Measurements from ENCODE around the gene AP5S1.

Gene AP5S1

DNA sequence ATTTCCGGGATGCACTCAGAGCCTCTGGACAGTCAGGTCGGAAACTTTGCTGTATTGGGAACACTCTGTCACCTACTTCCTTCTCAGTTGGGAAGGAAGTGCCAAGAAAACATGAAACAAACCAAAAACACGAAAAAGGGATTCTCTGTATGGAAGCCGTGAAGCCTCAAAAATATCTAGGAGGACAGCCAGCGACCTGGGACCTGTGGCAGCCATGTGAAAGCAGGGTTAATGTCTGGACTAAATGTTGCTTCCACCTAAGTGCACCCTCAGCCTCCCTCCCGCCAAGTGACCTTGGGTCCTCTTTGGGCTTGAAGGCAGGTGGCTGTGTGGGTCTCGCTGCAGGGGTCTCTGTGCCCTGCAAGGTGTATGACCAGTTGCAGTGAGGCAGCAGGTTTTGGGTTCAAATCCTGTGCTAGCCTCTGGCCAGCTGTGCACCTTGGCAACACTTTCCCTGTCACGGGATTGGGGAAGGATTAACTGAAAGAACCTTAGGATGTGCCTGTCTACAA, 27.1 kb downstream of the AP5S1 start:
- TF ChIP-seq GLIS3 (CRISPR knock-in tag; IDR thresholded peaks at IDR 0.05) (no peak), PATZ1 (CRISPR knock-in tag; IDR thresholded peaks at IDR 0.05; ENCODE audit: borderline replicate concordance) (no peak), CSRNP3 (CRISPR knock-in tag; IDR thresholded peaks at IDR 0.05) (no peak), ARNTL (CRISPR knock-in tag; IDR thresholded peaks at IDR 0.05; ENCODE audit: borderline replicate concordance, low read depth) (no peak), ZFP3 (CRISPR knock-in tag; IDR thresholded peaks at IDR 0.05) (no peak), BACH2 (CRISPR knock-in tag; IDR thresholded peaks at IDR 0.05; ENCODE audit: borderline replicate concordance) (no peak), TOX (CRISPR knock-in tag; IDR thresholded peaks at IDR 0.05; ENCODE audit: borderline replicate concordance) (no peak), ESRRG (CRISPR knock-in tag; IDR thresholded peaks at IDR 0.05) (no peak), ZNF8 (CRISPR knock-in tag; IDR thresholded peaks at IDR 0.05) (no peak), SNAI2 (CRISPR knock-in tag; IDR thresholded peaks at IDR 0.05) (no peak), ISL1 (CRISPR knock-in tag; IDR thresholded peaks at IDR 0.05) (no peak)
- TF ChIP-seq, protein P1, sequence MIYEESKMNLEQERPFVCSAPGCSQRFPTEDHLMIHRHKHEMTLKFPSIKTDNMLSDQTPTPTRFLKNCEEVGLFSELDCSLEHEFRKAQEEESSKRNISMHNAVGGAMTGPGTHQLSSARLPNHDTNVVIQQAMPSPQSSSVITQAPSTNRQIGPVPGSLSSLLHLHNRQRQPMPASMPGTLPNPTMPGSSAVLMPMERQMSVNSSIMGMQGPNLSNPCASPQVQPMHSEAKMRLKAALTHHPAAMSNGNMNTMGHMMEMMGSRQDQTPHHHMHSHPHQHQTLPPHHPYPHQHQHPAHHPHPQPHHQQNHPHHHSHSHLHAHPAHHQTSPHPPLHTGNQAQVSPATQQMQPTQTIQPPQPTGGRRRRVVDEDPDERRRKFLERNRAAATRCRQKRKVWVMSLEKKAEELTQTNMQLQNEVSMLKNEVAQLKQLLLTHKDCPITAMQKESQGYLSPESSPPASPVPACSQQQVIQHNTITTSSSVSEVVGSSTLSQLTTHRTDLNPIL (CRISPR knock-in tag; IDR thresholded peaks at IDR 0.05; ENCODE audit: low read depth), result no peak
- ATAC-seq, result no peak

DNA sequence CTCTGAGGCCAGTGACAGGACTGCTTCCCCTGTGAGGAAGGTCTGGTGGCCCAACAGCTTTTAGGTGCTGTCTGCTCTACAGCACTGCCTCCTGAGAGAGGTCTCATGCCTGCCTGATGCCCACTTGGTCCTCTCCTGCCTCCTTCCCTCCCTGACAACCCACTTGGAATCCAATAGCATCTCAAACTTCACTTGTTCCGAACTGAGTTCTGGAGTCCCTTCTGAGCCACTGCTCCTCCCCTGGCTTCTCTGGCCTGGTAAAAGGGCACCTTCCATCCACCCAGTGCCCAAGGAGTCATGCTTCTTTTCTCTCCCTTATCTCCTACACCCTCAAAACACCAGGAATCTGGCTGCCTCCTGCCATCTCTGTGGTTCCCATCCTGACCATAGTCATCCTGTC, 28.2 kb downstream of the AP5S1 start:
- TF ChIP-seq TOX (CRISPR knock-in tag; IDR thresholded peaks at IDR 0.05; ENCODE audit: borderline replicate concordance), result no peak
- TF ChIP-seq RARB (CRISPR knock-in tag; IDR thresholded peaks at IDR 0.05), result no peak
- TF ChIP-seq ZNF8 (CRISPR knock-in tag; IDR thresholded peaks at IDR 0.05), result no peak
- no peak for TF ChIP-seq TCF4 (CRISPR knock-in tag; IDR thresholded peaks at IDR 0.05; ENCODE audit: borderline replicate concordance)
- TF ChIP-seq POU6F1 (CRISPR knock-in tag; IDR thresholded peaks at IDR 0.05; ENCODE audit: borderline replicate concordance, low read depth), result no peak
- no peak for TF ChIP-seq ISL1 (CRISPR knock-in tag; IDR thresholded peaks at IDR 0.05)
- TF ChIP-seq ZC3H10 (CRISPR knock-in tag; IDR thresholded peaks at IDR 0.05), result no peak
- no peak for TF ChIP-seq ARNTL (CRISPR knock-in tag; IDR thresholded peaks at IDR 0.05; ENCODE audit: borderline replicate concordance, low read depth)
- TF ChIP-seq ZNF70 (CRISPR knock-in tag; IDR thresholded peaks at IDR 0.05), result no peak
- TF ChIP-seq ZFP3 (CRISPR knock-in tag; IDR thresholded peaks at IDR 0.05), result no peak
- TF ChIP-seq CSRNP3 (CRISPR knock-in tag; IDR thresholded peaks at IDR 0.05), result no peak
- TF ChIP-seq, protein P1 (CRISPR knock-in tag; IDR thresholded peaks at IDR 0.05; ENCODE audit: low read depth), result no peak
- TF ChIP-seq CSDC2 (CRISPR knock-in tag; IDR thresholded peaks at IDR 0.05), result no peak
- TF ChIP-seq SNAI2 (CRISPR knock-in tag; IDR thresholded peaks at IDR 0.05), result no peak
- no peak for ATAC-seq

- peak; percentile 24; the same call in 2 of the 3 replicates for ATAC-seq
- TF ChIP-seq CSDC2 (CRISPR knock-in tag; IDR thresholded peaks at IDR 0.05), result no peak
- TF ChIP-seq ISL1 (CRISPR knock-in tag; IDR thresholded peaks at IDR 0.05), result no peak
- TF ChIP-seq OSR1 (CRISPR knock-in tag; IDR thresholded peaks at IDR 0.05), result no peak
- TF ChIP-seq ZFP30 (CRISPR knock-in tag; IDR thresholded peaks at IDR 0.05), result no peak
- TF ChIP-seq POU6F1 (CRISPR knock-in tag; IDR thresholded peaks at IDR 0.05; ENCODE audit: borderline replicate concordance, low read depth), result no peak
- no peak for TF ChIP-seq TOX (CRISPR knock-in tag; IDR thresholded peaks at IDR 0.05; ENCODE audit: borderline replicate concordance)
- TF ChIP-seq ZNF70 (CRISPR knock-in tag; IDR thresholded peaks at IDR 0.05), result no peak
- no peak for TF ChIP-seq ZNF8 (CRISPR knock-in tag; IDR thresholded peaks at IDR 0.05)
- TF ChIP-seq BACH2 (CRISPR knock-in tag; IDR thresholded peaks at IDR 0.05; ENCODE audit: borderline replicate concordance), result no peak
- no peak for TF ChIP-seq ARNTL (CRISPR knock-in tag; IDR thresholded peaks at IDR 0.05; ENCODE audit: borderline replicate concordance, low read depth)
- no peak for TF ChIP-seq ZFP3 (CRISPR knock-in tag; IDR thresholded peaks at IDR 0.05)
- no peak for TF ChIP-seq ESRRG (CRISPR knock-in tag; IDR thresholded peaks at IDR 0.05)
- no peak for TF ChIP-seq TCF4 (CRISPR knock-in tag; IDR thresholded peaks at IDR 0.05; ENCODE audit: borderline replicate concordance)
- no peak for TF ChIP-seq GLIS3 (CRISPR knock-in tag; IDR thresholded peaks at IDR 0.05)
- TF ChIP-seq ZNF565 (CRISPR knock-in tag; conservative IDR thresholded peaks at IDR 0.05; ENCODE audit: low read depth), result no peak
- no peak for TF ChIP-seq RARB (CRISPR knock-in tag; IDR thresholded peaks at IDR 0.05)
- TF ChIP-seq PPARA (CRISPR knock-in tag; IDR thresholded peaks at IDR 0.05; ENCODE audit: borderline replicate concordance), result no peak
- no peak for TF ChIP-seq ZC3H10 (CRISPR knock-in tag; IDR thresholded peaks at IDR 0.05)
- TF ChIP-seq PATZ1 (CRISPR knock-in tag; IDR thresholded peaks at IDR 0.05; ENCODE audit: borderline replicate concordance), result no peak
Measured at GRCh38 chr20:3854462-3854871, 34.1 kb downstream of the AP5S1 start.
